IPS-18a (cell line): Measurements from ENCODE around the gene ITGAL.
A peak's percentile ranks its signal among the peaks of the same experiment; 100 is the strongest.

ENCODE experiments used
- H3K27ac ChIP-seq: one replicate; pipeline ENCODE4 v1.5.1; 2013; ENCODE audit warnings: low read length
- H3K27me3 ChIP-seq: one replicate; pipeline ENCODE4 v1.6.1; 2013; ENCODE audit warnings: mild to moderate bottlenecking, low read length; ENCODE audit not compliant: control insufficient read depth, insufficient read depth
- H3K36me3 ChIP-seq: one replicate; pipeline ENCODE4 v1.6.1; 2013; ENCODE audit warnings: low read depth, low read length; ENCODE audit not compliant: control insufficient read depth
- H3K4me1 ChIP-seq: one replicate; pipeline ENCODE4 v1.6.1; 2013; ENCODE audit warnings: low read depth, low read length; ENCODE audit not compliant: control insufficient read depth
- H3K4me3 ChIP-seq: one replicate; pipeline ENCODE4 v1.5.1; 2013; ENCODE audit warnings: low read length
- H3K9ac ChIP-seq: one replicate; pipeline ENCODE4 v1.6.1; 2013; ENCODE audit warnings: mild to moderate bottlenecking, low read length, moderate library complexity
- H3K9me3 ChIP-seq: one replicate; pipeline ENCODE4 v1.6.1; 2013; ENCODE audit warnings: low read depth, low read length; ENCODE audit not compliant: control insufficient read depth

The ITGAL gene

DNA sequence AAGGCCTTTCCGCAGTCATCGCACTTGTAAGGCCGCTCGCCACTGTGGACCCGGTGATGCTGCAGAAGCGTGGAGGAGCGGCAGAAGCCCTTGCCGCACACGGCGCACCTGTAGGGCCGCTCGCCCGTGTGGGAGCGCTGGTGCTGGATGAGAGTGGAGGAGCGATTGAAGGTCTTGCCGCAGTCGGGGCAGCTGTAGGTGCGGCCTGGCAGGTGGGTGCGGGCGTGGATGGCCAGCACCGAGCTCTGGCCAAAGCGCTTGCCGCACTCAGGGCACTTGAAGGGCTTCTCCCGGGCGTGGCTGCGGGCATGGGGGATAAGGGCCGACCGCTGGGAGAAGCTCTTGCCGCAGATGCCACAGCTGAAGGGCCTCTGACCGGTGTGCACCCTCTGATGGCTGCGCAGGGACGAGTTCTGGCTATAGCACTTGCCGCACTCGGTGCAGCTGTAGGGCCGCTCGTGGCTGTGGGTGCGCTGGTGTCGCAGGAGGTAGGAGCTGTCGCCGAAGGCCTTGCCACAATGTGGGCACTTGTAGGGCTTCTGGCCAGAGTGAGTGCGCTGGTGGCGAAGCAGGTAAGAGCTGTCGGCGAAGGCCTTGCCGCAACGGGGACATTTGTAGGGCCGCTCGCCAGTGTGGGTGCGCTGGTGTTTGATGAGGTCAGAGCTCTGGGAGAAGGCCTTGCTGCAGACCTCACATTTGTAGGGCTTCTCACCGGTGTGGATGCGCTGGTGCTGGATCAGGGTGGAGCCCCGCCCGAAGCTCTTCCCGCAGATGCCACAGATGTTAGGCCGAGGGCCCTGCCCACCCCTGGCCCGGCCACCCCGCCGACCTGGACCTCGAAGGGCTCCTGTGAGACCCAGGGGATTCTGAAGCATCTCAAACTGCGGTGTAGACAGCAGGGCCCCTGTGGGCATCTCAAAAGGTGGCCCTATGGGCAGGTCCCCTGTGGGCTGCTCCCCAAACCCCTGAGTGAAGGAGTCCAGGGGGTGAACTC lies 52.3 kb downstream of the ITGAL start:
- Histone ChIP-seq H3K36me3 (no peaks in the 10 kb centered on the region), H3K4me1 (peaks cover 9% of the 10 kb centered on the region), H3K9me3 (no peaks in the 10 kb centered on the region), H3K4me3 (no peak overlapping the region), H3K27ac (no peak overlapping the region), H3K9ac (no peak overlapping the region), H3K27me3 (no peaks in the 10 kb centered on the region)

DNA sequence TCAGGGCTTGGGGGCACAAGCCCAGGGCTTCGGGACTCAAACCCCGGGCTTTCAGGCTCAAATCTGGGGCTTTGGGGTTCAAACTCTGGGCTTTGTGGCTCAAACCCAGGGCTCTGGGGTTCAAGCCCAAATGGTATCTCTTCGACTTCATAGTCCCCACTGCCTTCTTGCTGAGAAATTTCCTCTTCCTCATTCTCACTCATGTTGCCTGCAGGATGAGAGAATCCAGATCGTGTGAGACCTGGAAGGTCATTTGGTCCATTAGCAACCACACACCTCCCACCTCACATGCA lies 53.2 kb downstream of the ITGAL start:
- Histone ChIP-seq H3K9ac (peak overlapping the region; percentile 50), H3K27ac (no peak overlapping the region), H3K4me1 (peaks cover 9% of the 10 kb centered on the region), H3K27me3 (no peaks in the 10 kb centered on the region), H3K9me3 (no peaks in the 10 kb centered on the region), H3K36me3 (peaks cover 2% of the 10 kb centered on the region), H3K4me3 (peak overlapping the region; percentile 87)

DNA sequence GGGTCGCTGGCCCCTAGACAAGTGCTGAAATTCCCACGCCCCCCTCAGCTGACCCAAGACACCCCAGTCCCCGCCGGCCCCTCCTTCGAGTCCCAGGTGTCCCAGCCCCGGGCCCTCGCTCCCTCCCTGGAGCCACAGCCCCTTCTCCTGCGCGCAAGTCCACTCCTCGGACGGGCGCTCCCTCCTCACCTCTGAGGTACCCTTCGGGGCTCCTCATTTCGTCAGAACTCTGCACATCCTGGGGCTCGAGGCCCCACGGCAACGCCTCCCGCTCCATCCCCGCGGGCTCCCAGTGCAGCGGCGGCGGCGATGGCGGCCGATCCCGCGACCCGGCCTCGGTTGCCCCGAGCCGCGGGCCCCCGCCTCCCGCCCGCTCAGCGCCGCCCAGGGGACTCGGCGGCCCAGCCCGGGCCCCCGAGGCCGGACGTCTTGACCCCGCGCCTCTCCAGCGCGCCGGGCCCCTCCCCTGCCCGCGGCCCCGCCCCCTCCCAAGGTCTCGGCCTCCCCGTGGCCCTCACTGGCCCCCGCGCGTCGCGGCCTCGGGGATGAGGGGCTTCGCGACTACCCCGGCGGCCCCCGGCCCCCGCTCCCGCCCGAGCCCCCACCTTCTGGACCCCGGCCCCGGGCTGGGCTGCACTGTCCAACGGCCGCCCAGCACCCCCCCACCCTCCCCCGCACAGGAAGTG lies 53.7 kb downstream of the ITGAL start, which contains the start of gene ZNF768:
TSS of gene ZNF768 (minus strand) at position 430 of the 686 bp plus-strand sequence. CDS start at position 277, 153 bp downstream.
- H3K27ac ChIP-seq, result peak within 1 kb of the TSS; percentile 78
- H3K4me1 ChIP-seq, result peaks cover 9% of the 10 kb centered on the region
- no peaks in the 10 kb centered on the region for H3K27me3 ChIP-seq
- peak within 1 kb of the TSS; percentile 86 for H3K9ac ChIP-seq
- H3K9me3 ChIP-seq, result no peaks in the 10 kb centered on the region
- H3K36me3 ChIP-seq, result peaks cover 7% of the 10 kb centered on the region
- peak within 1 kb of the TSS; percentile 87 for H3K4me3 ChIP-seq

DNA sequence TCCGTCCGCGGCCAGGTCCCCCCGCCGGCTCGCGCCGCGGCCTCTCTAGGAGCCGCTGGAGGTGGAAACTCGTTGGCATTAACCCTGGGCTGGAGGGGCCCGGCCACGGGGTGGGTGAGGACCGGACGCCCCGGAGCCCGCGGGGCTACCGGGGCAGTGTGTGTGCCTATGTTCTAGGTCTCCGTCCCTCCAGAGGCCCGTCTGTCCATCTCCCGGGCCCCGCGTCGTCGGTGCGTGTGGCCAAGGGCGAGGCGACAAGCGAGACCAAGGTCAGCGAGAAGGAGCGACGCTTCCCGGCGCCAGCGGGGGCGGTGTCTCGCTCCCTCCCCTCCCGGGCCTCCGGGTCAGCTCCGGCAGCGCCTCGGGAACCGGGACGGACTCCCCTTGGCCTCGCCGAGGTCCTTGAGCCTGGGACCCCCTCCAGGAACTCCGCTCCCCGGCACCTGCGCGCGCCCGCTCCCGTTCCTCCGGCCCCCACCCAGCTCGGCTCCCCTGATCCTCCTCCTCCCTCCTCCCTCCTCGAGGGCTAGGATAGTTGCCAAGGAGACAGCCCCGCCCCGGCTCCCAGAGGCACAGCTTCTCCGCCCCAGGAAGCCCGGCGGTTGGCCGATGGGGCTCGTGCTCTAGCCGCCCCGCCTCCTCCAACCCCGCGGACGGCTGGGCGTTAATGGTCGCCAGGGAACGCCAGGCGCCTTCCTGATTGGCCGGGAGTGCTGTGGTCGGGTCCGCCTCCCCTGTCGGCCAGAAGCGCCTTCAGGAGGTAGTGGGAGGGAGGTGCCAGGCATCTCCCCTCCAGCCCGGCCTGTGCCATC lies 54.5 kb downstream of the ITGAL start:
- H3K27ac ChIP-seq, result peak overlapping the region; percentile 86
- H3K27me3 ChIP-seq, result no peaks in the 10 kb centered on the region
- H3K9ac ChIP-seq, result peak overlapping the region; percentile 86
- peaks cover 9% of the 10 kb centered on the region for H3K4me1 ChIP-seq
- peak overlapping the region; percentile 87 for H3K4me3 ChIP-seq
- H3K36me3 ChIP-seq, result peaks cover 10% of the 10 kb centered on the region
- no peaks in the 10 kb centered on the region for H3K9me3 ChIP-seq

DNA sequence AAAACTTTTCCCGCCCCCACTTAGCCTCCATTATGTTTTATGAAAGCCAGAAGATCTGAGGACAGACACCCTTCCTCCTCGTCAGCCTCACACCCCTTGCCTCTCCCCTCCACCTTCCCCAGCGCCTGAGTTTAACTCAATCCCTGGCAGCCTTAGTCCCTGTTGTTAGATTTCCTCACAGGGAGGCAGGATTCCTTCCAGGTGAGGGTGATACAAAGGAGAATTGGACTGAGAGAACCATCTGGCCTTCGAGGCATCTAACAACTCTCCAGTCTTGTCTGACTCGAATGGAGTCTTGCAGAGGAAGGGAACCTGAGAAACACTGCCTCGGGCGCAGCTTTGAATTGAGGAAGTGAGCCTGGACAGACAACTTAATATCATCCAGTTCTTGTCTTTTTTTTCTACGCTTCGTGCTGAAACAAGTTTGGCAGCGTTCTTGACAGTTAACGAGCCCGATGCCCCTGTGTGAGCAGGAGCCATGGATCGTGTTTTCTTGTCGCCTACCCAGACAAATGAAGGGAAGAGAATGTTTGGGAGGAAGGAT lies 55.2 kb downstream of the ITGAL start:
- H3K4me1 ChIP-seq, result peaks cover 9% of the 10 kb centered on the region
- peak overlapping the region; percentile 86 for H3K27ac ChIP-seq
- peaks cover 10% of the 10 kb centered on the region for H3K36me3 ChIP-seq
- no peaks in the 10 kb centered on the region for H3K27me3 ChIP-seq
- peak overlapping the region; percentile 87 for H3K4me3 ChIP-seq
- H3K9me3 ChIP-seq, result no peaks in the 10 kb centered on the region
- peak overlapping the region; percentile 86 for H3K9ac ChIP-seq

DNA sequence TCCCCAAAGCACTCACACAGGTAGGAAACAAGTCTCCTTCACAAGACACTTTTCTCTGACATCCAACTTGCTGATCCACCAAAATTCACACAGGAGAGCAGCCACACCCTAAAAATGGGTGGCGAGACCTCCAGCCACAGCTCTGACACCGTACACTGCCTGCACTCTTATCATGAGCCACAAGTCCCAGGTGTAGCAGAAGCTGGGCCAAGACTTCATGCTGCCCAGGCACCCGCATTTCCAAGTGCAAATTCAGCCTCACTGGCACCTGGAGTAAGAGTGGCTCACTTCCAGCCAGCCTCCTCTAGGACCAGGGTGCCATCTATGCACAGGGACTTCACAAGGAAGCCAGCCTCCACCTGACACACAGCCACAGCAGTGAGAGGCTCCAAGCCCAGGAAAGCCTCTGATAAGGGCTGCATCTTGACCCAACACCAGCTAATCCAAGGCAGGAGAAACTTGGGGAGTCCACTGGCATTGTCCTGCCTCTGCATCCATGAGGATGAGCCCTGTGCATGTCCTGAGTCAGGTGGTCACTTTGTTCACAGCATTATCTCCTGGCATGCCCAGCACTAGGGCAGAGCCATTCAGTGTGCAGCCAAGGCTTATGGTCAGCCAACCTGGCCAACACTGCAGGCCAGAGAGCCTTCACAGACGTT lies 56.4 kb downstream of the ITGAL start:
- no peaks in the 10 kb centered on the region for H3K27me3 ChIP-seq
- peaks cover 10% of the 10 kb centered on the region for H3K36me3 ChIP-seq
- H3K4me3 ChIP-seq, result no peak overlapping the region
- no peak overlapping the region for H3K27ac ChIP-seq
- no peaks in the 10 kb centered on the region for H3K9me3 ChIP-seq
- no peak overlapping the region for H3K9ac ChIP-seq
- peaks cover 9% of the 10 kb centered on the region for H3K4me1 ChIP-seq

DNA sequence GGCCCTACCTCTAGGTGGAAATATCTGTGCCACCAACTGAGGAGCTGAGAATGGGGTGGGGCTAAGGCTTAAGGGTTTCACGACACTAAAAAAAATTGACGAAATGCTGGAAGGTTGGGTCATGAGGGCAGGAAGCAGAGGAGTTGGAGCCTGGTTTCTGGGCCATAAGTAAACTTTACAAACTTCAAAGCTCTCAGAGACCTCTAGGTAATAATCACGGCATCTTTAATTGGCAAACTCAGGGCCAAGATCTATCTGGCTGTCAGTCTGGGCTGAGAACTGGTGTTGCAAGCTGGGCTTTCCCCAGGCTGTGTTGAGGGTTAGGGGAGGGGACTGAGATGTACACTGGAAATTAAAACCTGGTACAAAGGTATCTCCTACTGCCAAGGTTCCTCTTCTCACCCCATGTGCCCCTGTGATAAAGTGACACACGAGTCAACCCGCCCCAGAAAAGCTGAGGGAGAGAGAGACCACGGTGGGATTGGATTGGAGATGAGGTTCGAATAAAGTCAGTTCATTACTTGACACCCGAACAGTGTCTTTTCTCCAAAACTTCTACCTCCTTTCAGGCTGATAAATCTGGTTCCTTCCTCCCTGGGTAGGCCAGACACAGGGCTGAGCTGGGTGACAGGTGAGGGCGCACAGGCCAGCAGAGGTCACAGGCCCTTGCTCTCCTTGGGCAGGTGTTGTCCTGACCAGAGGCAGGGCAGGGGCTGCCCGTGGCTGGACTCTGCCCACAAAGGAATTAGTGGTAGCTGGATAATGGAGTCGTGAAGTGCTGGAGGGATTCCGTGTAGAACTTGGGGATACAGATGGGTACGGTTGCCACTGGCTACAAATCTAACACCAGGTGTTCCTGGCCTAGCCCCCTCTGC lies 57.9 kb downstream of the ITGAL start:
- Histone ChIP-seq H3K9me3 (no peaks in the 10 kb centered on the region), H3K27ac (no peak overlapping the region), H3K4me1 (peaks cover 9% of the 10 kb centered on the region), H3K4me3 (no peak overlapping the region), H3K27me3 (no peaks in the 10 kb centered on the region), H3K36me3 (peaks cover 10% of the 10 kb centered on the region), H3K9ac (no peak overlapping the region)

DNA sequence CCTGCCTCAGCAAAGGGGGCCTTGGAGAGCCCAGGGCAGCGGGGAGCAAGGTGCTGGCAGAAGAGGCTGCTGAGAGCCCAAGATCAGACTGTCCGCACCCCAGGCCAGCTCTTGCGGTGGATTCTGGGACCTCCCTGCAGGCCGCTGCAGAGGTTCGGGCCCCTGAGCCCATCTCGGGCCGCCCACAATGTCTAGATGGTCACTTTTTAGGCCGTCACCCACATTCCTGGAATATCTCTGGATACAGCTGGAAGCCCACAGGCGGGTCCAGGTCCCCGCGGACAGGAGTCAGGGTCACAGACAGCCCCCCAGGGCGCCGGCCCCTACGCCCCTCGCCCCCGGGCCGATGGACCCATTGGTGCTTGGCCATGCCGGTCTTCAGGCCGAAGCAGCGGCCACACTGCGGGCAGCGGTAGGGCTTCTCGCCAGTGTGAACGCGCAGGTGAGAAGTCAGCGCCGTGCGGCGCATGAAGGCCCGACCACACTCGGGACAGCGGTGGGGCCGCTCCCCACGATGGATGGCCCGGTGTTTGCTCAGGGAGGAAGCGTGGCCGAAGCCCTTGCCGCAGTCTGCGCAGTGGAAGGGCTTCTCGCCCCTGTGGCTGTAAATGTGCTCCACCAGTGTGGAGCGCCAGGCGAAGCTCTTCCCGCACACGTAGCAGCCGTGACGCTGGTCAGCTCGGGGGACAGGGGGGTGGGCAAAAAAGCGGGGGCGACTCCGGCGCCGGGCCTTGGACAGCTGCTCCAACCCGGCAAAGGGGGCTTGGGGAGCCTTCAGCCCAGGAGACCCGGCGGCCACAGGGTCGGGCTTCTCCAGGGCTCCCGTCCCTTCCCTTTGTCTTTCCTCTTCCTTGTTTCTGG lies 60.0 kb downstream of the ITGAL start:
- Histone ChIP-seq H3K27ac (no peak overlapping the region), H3K9me3 (no peaks in the 10 kb centered on the region), H3K36me3 (peaks cover 10% of the 10 kb centered on the region), H3K9ac (no peak overlapping the region), H3K4me3 (no peak overlapping the region), H3K4me1 (peaks cover 13% of the 10 kb centered on the region), H3K27me3 (no peaks in the 10 kb centered on the region)

DNA sequence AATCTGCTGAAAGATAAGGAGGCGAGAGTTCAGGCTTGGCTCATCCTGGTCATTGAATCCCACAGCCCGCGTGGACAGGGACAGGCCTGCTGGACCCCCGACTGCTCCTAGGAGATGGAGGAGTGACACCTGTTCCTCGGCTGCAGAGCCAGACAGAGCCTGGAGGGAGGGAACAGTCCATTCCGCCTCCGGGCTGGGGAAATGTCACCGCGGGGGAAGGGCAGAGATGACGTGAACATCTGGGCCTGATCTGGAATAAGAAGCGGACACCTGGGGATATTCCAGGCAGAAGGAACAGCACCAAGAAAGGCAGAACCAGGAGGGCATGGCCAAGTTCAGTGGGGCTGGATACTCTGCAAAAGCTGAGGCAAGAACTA lies 60.6 kb downstream of the ITGAL start:
- Histone ChIP-seq H3K27me3 (no peaks in the 10 kb centered on the region), H3K9me3 (no peaks in the 10 kb centered on the region), H3K4me3 (no peak overlapping the region), H3K27ac (no peak overlapping the region), H3K36me3 (peaks cover 10% of the 10 kb centered on the region), H3K4me1 (peaks cover 8% of the 10 kb centered on the region), H3K9ac (no peak overlapping the region)
